Vagina (tissue), 2 donors: Measurements from ENCODE around the gene PPIB.

Source experiments
- POLR2A ChIP-seq, 2 donors: fragments of 450-650 bp; IDR thresholded peaks; one replicate each; pipeline ENCODE4 v1.6.1; 2017; ENCODE audit warnings: antibody characterized with exemption in 2 of 2, mild to moderate bottlenecking in 2 of 2, moderate library complexity in 2 of 2
- TF ChIP-seq, protein P1 (sequence below), 3 experiments: fragments of 450-650 bp in 2 of 3; fragments of 200-600 bp in 1 of 3; sonication (generic) in 1 of 3; IDR thresholded peaks; one replicate each; pipeline ENCODE4 v1.5.1; 2017 to 2019; ENCODE audit warnings: antibody characterized with exemption in 3 of 3, mild to moderate bottlenecking in 2 of 3, moderate library complexity in 2 of 3

DNA sequence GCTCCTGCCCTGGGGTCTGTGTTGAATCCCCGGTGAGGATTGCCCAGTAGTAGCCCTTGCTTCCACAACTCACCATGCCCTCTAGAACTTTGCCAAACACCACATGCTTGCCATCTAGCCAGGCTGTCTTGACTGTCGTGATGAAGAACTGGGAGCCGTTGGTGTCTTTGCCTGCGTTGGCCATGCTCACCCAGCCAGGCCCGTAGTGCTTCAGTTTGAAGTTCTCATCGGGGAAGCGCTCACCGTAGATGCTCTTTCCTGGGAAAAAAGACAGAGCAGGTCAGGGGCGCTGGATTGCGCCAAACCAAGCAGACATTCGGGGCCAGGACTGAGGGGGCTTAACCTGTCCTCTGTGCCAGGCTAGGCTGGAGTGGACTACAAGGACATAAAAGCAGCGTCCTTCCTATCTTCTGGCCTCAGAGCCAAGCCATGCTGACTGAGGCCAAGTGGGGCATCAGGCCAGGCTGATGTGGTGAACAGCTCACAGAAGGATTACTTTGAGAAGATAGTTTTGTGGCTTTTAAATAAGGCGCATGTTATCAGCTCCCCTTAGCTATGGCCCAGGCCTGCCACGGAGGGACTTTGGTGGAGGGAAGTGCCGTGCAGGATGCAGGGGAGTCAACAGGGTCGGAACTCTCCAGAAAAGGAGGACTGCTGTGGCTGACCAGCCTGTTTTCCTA lies 6.0 kb downstream of the PPIB start:
- TF ChIP-seq, protein P1, sequence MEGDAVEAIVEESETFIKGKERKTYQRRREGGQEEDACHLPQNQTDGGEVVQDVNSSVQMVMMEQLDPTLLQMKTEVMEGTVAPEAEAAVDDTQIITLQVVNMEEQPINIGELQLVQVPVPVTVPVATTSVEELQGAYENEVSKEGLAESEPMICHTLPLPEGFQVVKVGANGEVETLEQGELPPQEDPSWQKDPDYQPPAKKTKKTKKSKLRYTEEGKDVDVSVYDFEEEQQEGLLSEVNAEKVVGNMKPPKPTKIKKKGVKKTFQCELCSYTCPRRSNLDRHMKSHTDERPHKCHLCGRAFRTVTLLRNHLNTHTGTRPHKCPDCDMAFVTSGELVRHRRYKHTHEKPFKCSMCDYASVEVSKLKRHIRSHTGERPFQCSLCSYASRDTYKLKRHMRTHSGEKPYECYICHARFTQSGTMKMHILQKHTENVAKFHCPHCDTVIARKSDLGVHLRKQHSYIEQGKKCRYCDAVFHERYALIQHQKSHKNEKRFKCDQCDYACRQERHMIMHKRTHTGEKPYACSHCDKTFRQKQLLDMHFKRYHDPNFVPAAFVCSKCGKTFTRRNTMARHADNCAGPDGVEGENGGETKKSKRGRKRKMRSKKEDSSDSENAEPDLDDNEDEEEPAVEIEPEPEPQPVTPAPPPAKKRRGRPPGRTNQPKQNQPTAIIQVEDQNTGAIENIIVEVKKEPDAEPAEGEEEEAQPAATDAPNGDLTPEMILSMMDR (IDR thresholded peaks at IDR 0.05): no peak
- TF ChIP-seq POLR2A (IDR thresholded peaks at IDR 0.05): no peak
